NCI-H1417 (cell line): ENCODE data around the gene DUSP8.
"Not testable (repeated sequence)": the region's sequence is repeated elsewhere in the genome, so short reads cannot be mapped to it uniquely, and the experiment has no call there.

Experiments used
- DNase-seq, 3 experiments: peaks; one replicate each; lab custom pipeline; 2025; lab: John Stamatoyannopoulos, UW

Gene DUSP8

DNA sequence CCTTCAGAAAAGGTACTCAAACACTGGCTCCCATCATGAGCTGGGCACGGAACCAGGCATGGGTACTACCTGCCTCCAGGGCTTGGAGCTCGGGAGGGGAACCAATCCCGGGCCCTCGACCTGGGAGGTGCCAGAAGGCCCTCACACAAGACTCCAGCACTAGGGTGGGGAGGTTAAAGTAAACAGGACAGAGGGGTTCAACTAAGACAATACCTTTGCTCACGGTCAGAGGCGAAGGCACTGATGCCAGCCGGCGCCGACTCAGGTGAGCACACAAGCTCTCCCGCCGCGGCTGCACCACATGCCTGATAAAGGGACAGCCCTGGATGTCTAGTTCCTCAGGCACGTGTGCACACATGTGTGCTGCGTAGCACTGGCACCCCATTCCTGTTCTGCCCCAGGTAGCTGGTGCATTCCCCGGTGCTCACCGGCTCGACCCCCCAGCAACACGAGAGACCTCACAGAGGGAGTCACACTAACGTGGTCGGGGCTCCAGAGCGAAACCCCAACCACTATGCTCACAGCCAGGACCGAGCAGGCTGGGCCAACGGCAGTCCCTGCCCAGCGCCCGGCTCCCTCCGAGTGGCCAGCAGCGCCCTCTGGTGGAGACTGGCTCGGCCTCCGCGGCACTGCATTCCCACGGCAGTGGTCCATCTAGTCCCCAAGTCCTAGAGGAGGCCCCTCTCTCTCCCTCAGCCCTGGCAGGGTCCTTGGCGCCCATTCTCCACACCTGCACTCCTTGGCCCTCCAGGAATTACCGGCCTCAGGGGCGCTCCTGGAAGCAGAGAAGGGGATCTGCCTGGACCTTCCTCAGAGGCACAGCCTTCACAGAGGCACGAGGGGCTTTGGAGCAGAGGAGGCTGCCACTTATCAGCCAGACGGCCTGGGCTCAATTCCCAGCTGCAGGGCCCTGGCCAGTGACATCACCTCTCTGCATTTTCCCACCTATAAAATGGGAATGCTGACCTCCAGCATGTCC, 56.7 kb downstream of the DUSP8 start:
- peak; percentile 35 to 68 (median 59) for DNase-seq

DNA sequence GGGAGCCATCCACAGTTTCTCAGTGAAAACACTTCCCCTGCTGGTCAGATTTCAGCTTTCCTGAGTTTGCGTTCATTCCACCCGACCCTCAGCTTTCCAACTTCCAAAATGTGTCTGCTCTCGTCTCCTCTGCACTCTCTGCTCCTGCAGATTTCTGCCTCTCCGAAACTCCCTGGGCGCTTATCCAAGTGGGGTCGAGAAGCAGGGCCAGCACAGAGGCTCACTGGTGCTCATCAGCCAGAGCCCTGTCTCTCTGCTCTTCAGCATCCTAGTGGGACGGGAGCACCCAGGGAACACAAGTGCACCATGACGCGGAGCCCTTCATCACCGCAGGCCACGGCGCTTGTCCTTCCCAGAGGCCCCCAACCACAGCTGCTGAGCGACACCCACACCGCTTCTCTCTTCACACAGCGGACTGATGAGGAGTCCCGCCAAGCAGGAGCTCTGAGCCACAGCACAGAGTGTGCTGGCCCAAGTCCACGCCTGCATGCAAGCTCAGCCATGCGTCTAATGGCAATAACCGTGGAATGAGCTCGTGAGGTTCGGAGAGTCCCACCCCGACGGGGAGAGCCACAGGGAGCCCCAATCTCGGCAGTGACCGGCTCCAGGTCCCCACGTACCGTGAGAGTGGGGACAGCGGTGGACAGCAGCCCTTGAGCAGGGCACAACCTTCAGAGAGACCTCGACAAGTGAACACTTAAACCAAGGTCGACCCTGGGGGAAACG, 57.6 kb downstream of the DUSP8 start:
- DNase-seq: no peak

DNA sequence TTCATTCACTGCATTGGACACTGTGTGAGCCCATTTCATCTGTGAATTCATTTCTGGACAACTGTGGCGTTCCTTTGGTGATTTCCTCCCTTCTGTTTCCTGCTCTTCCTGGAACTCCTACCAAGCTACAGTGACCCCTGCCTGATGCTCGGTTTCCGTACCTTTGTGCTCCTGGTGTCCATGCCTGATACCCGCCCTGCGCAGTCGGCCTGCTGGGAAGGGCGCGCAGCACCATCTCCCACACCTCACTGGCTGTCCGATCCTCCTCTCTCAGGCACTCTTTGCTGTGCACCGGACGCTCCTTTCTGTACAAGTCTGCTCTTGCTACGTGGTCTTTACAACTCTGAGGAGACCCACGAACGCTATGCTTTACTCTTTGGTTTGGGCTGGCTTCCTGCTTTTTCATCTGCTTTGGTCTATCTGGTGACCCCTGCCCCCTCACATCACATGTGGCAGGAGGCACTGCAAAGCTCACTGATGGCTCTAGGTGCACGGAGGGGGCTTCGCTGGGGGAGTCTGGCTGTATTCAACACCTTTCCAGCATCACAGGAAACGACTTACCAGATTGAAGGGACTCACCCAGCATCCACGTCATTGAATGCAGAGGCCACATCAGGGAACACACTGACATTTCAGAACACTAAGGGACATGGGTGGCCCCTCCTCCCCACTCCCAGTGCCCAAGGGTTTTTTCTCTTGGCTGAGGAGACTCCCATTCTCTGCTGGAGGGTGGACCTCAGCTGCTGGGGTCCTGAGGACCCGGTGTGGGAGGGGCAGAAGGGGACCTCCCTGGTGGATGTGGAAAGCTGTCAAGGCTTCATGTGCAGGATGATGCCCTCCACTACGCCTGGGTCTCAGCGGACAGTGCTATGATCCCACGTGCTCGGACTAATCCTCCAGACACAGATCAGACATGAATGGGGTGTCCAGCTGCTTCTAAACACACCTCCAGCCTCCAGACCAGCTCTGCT, 58.5 kb downstream of the DUSP8 start:
- no peak for DNase-seq

DNA sequence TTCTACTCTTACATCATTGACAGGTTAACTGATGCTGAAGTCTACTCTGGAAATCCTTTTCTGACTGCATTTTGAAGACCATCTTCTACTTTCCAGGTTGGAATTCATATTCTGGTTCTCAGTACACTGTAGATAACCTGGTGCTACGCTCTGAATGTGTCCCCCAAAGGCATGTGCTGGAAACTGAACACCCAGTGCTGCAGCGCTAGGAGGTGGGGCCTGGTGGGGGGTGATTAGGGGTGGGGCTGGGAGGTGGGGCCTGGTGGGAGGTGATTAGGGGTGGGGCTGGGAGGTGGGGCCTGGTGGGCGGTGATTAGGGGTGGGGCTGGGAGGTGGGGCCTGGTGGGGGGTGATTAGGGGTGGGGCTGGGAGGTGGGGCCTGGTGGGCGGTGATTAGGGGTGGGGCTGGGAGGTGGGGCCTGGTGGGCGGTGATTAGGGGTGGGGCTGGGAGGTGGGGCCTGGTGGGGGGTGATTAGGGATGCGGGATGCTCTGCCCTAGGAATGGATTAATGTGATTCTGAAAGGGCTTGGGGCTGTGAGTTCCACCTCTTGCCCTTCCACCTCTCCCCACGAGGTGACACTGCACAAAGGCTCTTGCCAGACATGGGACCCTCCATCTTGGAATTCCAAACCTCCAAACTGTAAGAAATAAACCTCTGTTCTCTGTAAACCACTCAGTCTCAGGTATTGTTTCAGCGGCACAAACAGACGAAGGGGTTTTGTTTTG, 59.4 kb downstream of the DUSP8 start:
- not testable (repeated sequence) for DNase-seq

DNA sequence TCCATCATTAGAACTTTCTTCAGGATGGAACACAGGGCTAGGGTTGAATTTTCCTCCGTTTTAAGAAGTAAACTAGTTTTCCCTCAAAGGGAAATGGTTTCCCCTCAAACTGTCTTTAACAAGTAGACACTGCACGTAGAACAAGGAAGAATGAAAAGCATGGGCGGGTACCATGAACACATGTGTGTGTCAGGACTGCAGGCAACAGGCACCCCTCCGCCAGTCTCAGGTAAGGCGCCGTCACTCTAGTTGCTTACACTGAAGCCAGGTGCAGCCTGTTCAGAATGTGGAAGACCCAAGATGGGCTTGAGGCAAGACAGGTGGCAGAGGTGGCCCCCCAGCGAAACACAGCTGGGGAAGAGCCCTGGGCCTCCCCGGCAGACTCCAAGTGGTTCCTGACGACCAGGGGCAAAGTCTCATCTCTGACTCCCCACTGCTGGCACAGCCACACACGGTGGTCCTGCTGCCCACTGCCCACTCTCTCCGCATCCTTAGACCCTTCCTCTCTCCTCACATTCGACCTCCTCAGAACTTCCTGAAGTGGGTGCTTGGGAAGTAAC, 60.1 kb downstream of the DUSP8 start:
- peak in 1 of 3 experiments; percentile 8 for DNase-seq

DNA sequence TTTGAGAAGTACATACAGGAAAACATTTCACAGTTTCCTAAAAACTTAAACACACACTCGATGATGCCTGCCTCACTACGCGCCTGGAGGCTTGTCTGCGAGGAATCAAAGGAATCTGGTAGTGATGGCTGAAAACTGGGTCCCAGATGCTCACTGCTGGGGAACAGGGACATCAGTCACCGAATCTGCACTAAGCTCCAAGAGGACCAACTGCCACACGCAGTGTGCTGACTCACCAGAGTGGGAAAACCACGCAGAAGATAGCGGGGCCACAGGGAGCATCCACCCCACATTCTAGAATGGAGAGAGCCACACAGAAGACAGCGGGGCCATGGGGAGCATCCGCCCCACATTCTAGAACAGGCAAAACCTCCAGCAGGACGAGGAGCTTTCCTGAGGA, 61.1 kb downstream of the DUSP8 start:
- DNase-seq: no peak

DNA sequence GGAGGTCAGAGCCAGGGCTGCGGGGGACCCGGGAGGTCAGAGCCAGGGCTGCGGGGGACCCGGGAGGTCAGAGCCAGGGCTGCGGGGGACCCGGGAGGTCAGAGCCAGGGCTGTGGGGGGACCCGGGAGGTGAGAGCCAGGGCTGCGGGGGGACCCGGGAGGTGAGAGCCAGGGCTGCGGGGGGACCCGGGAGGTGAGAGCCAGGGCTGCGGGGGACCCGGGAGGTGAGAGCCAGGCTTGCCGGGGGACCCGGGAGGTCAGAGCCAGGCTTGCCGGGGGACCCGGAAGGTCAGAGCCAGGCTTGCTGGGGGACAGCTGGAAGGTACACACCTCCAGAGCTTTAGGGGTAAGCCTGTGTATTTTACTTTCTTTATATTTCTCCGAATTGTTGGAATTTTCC, 61.7 kb downstream of the DUSP8 start:
- DNase-seq: not testable (repeated sequence)

DNA sequence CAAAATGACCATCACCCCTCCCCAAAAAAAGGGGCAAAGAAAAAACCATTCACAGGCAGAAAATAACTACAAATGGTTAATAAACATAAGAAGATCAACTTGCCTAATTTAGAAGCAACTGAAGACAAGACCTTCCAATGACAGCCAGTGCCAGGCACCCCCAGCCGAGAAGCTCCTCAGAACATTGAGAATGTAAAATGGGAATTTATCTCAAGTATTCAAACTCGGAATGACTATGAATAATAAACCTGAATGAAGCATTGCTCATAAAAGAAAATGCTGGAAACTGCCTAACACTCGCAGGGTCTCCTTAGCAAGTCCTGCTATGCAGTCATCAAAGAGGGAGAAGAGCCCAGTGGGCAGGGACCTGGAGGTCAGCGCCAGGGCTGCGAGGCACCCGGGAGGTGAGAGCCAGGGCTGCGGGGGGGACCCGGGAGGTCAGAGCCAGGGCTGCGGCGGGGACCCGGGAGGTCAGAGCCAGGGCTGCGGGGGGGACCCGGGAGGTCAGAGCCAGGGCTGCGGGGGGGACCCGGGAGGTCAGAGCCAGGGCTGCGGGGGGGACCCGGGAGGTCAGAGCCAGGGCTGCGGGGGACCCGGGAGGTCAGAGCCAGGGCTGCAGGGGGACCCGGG, 62.3 kb downstream of the DUSP8 start:
- DNase-seq: no peak

DNA sequence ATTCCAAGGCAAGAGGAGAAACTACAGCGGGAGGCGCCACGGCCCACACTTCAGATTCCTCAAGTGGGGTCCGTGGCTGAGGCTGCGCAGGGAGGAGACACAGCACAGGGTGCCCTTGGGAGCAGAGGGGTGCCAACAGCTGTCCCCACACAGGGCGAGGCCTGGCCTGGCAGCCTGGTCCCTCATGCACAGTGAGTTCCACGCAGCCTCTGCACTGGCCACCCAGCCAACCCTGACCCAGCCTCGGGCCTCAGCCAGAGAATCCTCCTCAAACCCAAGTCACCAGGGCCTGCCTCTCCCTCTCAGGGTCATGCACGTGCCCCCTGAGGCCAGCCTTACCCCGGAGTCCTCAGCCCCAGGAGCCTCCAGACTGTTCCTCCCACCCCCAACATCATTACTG, 63.1 kb downstream of the DUSP8 start:
- DNase-seq: no peak

DNA sequence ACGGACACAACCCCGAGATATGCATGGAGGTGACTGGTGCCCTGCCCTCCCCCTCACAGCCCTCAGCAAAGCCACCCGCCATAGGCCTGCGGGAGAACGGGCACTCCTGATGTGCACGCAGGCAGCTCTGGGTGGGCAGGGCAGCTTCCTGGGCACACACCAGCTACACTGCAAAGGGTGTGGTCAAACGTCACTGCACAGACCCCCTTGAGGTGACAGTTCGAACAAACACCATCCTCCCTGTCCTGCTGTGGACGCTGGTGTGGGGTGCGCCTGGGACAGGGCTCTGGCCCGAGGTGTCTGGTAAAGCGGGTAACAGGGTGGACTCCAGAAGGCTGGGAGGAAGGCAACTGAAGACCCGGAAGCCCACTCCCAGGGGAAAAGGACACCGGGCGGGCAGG, 63.6 kb downstream of the DUSP8 start:
- no peak for DNase-seq

DNA sequence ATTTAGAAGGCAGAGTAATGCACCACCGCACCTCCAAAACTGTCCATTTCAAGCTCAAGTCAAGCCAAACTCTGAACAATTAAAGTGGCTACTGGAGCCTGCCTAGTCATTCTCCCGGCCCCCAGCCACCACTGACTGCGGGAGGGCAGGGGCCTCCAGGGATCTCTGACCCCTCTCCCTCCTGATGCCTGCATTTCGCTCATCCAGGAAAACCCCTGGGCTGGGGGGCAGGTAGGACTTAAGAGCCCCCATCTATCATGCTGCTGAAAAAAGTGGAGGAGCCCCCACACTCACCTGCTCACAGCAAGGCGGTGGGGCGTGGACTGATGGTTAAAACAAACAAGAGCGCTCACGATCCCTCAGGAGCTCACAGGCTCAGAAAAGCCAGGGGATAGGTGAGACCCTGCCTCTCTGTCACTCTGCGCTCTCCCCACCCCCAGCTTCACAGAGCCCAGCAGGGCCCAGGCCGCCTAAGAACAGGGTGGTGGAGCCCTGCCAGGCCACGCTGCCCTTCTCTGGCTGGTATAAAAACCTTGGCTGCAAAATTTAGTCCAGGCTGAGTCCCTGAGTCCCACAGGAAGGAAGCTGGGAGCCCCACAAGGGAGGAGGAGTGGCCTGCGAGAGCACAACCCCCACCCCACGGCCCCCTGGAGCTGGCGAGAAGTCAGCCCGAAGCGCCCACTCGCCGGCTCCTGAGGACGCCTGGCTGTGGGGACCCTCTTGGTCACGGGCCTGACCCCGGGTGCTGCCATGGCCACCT, 64.5 kb downstream of the DUSP8 start:
- DNase-seq: peak in 1 of 3 experiments; percentile 12

DNA sequence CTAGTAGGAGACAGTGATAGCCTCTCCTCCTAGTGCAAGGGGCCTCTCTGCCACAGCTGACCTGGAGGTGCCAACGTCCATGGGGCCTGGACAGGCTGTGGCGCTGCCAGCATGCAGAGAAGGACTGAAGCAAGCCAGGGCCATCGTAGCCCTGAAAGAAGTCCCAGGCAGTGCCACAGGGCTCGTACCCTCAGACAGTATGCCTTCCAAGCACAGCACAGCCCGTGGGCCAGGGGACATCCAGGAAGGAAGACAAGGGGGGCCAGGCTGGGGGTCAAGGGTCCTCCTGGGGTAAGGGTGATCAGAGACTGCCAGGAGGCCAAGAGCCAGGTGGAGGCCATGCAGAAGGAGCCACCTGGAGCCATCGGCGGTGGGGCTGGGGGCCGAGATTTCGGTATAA, 65.1 kb downstream of the DUSP8 start:
- DNase-seq: no peak

DNA sequence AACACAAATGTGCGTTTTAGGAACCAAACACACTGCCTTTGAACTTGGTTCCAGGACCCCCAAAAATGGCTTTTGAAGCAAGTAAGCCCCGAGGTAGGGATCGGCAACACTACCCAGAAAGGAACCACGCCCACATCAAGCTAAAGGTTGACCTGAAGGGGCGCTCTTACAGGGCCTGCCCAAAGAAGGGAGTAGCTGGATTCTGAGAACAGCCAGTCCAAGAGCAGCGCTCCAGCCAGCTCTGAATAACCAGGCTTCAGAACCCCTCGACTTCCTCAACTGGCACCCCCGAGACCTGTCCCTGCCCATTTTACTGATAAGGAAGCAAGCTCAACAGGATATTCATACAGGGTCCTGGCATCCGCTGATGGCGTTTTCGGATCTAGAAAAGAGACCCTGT, 66.6 kb downstream of the DUSP8 start:
- no peak for DNase-seq

DNA sequence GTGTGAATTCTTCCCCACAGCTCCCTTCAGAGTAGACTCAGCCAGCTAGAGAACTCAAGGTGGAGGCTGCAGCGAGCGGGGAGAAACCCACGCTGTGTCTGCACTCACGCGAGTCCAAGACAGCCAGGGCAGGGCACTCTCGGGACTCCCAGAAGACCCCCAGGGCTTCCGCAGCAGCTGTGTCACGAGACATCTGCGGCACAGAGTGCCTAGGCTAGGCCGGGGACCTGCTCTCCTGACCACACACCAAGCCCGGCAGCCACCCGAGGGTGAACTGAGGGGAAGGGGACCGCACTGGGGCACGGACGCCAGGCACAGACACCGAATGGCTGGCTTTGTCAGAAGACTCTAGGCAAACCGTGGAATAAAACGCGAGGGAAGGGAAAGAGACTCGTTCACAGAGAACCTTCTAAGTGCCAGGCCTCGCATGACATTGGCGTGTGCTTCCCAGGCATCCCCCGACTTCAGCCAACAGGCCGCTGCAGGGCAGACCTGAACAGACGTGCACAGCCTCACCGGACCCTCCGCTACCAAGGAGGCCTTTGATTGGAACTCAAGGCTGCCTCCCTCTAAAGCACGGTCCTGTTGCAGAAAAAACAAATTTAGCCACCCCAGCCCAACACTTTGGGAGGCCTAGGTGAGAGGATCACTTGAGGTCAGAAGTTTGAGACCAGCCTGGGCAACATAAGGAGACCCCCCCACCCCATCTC, 67.3 kb downstream of the DUSP8 start:
- DNase-seq: no peak

DNA sequence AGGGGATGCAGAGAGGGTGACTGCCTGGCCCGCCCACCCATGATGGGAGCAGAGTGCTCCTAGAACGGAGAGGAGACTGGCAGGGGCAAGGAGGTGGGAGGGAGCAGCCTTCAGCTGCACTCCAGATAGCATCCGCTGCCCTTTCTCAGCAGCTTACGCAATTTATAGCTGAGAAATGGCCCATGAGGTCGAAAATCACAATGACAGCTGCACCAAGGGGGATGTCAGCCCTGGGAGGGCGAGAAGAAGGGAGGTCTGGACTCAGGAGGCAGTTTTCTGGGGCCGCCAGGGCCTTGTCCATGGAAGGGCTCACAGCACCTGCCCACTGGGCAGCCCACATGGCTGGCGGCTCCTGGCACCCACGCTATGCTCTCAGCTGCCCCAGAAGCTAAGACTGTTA, 67.9 kb downstream of the DUSP8 start:
- no peak for DNase-seq
